GM21576 (cell line): ENCODE measurements around the gene CRCP.

Experiments used
- ATAC-seq: cut with Tn5 transposase; IDR thresholded peaks from one replicate; pipeline ENCODE4 v1.9.1; 2021; ENCODE audit warnings: mild to moderate bottlenecking, moderate library complexity; ENCODE audit not compliant: unreplicated experiment

CRCP gene

DNA sequence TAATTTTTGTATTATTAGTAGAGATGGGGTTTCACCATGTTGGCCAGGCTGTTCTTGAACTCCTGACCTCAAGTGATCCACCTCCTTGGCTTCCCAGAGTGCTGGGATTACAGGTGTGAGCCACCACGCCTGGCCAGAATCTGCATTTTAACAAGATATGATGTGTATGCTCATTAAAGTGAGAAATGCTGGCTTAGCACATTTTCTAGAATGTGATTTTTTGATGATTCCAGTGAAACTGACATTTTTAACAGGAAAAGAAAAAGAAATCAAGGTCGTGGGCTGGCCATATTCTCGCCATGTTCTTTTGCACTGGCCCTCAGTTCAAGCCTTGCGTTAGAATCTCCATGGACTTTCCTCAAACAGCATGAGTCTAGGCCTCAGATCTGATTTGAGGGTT is 72.3 kb downstream of the CRCP start:
- no peak for ATAC-seq

DNA sequence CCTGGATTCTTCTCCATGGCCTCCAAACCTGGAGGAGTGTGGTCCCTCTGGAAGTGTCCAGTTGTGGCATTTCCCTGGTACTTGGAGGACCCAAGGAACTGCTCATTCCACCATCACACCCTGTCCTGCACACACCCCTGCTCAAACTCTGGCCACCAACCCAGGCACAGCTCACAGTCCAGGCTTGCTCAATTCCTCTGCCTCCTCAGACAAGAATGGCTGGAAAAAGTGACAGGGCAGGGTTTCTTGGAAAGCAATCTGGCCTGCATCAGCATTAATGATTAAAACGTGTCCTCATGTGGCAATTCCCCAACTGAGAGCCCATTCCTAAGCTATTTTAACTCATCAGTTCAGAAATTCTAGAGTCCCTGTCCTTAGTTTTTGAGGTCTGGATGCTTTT is 73.3 kb downstream of the CRCP start:
- no peak for ATAC-seq

DNA sequence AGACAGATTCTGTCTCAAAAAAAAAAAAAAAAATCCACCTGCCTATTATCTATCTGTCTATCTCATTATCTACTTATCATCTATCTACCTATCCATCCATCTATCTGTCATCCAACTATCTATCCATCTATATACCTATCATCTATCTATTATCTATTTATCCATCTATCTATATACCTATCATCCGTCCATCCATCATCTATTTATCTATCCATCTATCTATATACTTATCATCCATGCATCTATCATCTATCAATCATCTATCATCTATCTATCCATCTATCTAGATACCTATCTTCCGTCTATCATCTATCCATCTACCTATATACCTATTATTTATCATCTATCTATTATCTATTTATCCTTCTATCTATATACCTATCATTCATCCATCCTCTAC is 74.0 kb downstream of the CRCP start:
- ATAC-seq = no peak

DNA sequence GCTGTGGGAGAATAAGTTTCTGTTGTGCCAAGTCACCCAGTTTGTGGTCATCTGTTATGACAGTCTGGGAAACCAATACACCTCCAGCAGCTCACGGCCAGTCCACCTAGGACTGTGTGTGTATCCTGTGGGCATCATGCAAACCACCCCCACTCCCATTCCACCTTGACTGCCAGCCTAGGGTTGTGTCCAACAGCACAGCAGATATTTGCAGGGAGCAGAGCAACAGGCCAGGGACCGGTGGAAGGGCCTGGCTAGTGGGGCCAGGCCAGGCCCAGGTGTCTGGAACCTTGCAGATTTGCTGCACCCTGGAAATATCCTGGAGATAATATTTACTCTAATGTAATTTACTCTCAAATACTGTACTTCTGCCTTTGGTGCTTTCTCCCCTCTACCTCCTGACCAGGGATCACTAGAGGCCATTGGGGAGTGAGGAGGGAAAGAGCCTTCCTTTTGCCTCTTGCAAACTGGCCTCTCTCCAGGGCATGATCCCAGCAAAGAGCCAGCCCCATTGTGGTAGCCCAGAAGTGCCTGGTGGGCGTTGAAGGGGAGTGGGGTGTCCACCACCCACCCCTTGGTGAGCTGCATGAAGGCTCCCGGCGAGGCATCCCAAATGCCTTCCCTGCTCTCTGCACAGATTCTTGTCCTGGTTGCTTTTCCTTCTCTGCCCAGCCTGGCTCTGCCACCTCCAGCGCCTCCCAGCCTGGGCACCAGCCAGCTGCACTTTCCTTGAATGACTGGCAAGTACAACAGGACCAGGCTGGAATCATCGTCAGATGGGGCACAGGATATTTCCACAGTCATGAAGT is 75.3 kb downstream of the CRCP start:
- no peak for ATAC-seq

DNA sequence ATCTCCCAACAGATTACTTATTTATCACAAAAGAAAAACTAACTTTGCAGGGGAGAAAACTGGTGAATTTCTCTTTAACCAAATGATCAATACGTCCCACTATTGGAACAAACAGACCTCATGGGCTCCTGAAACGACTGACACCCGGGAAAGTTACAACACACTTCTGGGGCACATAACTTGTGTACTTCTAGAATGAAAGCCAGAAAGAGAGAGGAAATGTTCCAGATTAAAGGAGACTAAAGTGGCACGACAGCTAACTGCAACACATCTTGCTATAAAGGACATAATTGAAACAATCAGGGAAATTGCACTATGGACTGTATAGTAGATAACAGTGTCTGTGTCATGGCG is 75.8 kb downstream of the CRCP start:
- ATAC-seq = no peak

DNA sequence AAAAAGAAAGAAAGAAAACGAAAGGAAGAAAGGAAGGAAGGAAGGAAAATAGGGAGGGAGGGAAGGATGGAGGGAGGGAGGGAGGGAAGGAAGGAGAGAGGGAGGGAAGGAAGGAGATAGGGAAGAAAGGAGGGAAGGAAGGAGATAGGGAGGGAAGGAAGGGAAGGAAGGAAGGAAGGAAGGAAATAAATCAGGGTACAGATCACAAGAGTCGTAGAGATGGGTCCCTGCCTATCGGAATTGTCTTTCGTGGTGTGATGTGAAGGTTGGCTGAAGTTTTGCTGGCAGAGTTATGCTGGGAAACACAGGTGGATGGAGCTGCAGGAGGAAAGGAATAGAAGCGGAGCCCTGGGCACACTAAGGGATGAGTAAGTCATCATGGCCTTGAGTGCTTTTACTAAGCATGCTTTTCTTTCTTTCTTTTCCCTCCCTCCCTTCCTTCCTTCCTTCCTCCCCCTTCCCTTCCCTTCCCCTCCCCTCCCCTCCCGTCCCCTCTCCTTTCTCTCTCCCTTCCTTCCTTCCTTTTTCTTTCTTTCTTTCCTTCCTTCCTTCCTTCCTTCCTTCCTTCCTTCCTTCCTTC is 78.6 kb downstream of the CRCP start:
- ATAC-seq = no peak

DNA sequence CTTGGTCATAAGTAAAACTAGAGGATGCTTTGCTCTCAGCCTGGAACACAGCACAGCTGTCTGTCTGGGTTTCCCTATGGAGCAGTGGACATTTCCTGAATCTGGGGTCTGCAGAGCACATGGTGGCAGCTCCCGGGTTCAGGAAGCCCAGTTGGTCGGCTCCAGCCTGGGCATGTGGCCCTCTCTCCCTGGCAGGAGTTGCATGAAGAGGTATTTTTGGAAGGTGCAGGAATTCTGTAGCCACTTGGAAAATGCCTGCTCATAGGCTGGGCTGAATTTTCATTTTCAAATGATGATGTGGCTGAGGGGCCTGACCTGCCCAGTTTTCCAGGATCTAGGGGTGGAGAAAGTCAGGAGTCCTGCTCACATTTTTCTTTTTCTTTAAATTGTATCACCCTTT is 83.8 kb downstream of the CRCP start:
- ATAC-seq = no peak

DNA sequence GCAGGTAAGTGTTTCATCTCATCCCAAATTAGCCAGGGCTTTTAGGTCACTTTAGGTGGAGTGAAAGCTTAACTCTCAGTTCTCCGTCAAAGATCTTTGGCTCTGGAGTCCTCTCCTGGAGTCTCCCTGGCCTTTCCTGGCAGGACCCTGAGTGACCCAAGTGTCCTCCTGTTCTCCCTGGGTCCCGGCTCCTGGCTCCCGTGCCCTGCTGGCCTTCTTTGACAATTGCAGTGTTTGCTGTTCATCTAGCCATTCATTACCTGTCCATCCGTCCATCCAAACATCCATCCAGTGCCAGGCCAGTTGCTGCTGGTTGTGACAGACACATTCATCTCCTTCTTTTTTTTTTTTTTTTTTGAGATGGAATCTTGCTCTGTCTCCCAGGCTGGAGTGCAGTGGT is 84.3 kb downstream of the CRCP start:
- ATAC-seq = no peak

DNA sequence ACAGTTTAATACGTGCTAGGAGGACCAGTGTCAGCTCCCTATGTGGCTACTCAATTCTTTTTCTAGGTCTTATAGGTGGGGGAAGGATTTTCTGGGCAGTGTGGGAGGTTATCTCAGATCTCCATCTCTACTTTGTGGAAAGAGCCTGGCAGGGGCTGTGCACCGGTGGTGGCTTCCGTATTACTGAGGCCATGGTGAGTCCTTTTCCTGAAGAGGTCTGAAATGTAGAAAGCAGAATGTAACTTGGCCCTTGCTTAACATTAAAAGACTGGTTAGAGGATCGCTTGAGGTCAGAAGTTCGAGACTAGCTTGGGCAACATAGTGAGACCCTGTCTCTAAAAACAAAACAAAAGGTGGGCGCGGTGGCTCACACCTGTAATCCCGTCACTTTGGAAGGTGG is 87.8 kb downstream of the CRCP start:
- no peak for ATAC-seq
